ENCODE measurements around the gene NLGN1.

The NLGN1 gene

DNA sequence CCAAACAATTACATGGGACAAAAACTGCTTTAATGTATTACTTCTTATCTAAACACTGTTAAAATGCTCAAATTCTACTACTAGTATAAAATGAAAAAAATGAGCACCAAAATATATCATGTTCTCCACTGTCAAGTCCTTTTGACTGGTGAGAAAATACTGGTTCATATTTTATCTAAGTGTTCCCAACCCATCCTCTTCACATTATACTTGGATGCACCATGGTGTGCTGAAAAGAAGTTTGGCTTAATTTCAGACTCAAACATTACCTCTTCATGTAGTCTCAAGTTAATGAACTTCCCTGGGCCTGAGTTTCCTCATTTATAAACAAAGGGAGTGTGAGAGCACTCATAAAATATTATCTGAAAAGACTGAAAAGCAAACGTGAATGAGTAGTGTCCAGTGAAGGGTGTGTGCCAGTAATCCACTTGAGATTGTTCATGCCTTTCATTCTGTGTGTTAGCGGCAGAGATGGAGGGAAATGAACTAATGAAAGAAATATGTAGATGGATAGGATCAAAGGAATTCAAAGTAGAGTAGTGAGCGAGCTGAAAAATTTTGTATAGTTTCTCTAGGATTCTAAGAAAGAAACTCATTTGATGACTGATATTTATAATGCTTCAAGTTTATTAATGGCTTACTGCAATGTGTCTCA is 263.2 kb downstream of the NLGN1 start:
- Histone ChIP-seq H3K4me2 (ENCODE audit: low read length) (no peak overlapping the region), H3K27me3 (ENCODE audit: insufficient read depth, low read length) (no peaks in the 10 kb centered on the region), H3K4me1 (ENCODE audit: control insufficient read depth in 1 of 2, insufficient read depth in 2 of 2, low read length in 2 of 2) (peaks cover 0 to 5% of the 10 kb centered on the region in 2 experiments), H3K36me3 (ENCODE audit: control insufficient read depth in 1 of 2, insufficient read depth in 2 of 2, low read length in 2 of 2) (no peaks in the 10 kb centered on the region), H3K9me3 (ENCODE audit: insufficient read depth, low read depth, low read length) (no peaks in the 10 kb centered on the region), H2BK5ac (ENCODE audit: low read depth, low read length, poor library complexity) (no peak overlapping the region), H4K91ac (ENCODE audit: low read depth, low read length) (no peak overlapping the region), H3K23ac (ENCODE audit: low read length) (no peak overlapping the region), H4K12ac (ENCODE audit: low read depth, low read length) (no peak overlapping the region), H2BK12ac (ENCODE audit: low read length) (no peak overlapping the region), H3K4me3 (ENCODE audit: low read depth, low read length) (no peak overlapping the region), H3K27ac (ENCODE audit: low read depth, low read length) (peak overlapping the region; percentile 10), H3K79me1 (ENCODE audit: low read length) (no peaks in the 10 kb centered on the region), H3K4ac (ENCODE audit: low read depth, low read length) (no peak overlapping the region), H2AK5ac (ENCODE audit: low read length) (no peak overlapping the region), H3K14ac (ENCODE audit: low read length) (no peak overlapping the region), H3K18ac (ENCODE audit: low read length) (no peak overlapping the region), H4K8ac (ENCODE audit: low read depth, low read length) (no peak overlapping the region), H2AFZ (ENCODE audit: insufficient read depth, low read length, poor library complexity) (no peak overlapping the region), H2BK120ac (ENCODE audit: insufficient read depth, low read length, poor library complexity) (no peak overlapping the region), H3K79me2 (ENCODE audit: control insufficient read depth, insufficient read depth, low read length, poor library complexity) (no peaks in the 10 kb centered on the region), H3K9ac (ENCODE audit: low read length) (no peak overlapping the region)
- DNase-seq, result peak; percentile 46 to 80
- WGBS (ENCODE audit: extremely low coverage, insufficient coverage, insufficient read length), result no CpG with 5 or more reads among the region's 3 CpGs

DNA sequence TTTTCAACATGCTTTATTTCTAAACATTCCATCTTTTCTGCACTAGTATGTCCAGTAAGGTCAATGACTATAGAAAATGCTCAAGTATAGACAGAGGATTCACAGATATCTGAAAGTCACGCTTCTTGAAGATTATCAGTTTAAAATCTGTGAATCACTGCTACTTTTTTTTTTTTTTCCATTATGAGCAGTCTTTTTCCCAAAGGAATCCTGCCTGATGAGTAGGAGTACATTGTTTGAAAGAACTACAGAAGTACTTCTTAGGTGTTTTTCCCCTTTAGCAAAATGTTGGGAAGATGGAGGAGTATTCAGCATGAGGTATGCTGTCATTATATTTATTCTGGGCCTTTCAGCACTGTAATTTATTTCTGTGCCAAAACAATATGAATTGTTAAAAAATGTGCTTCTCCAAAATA is 266.2 kb downstream of the NLGN1 start:
- no peak overlapping the region for H3K9ac ChIP-seq (ENCODE audit: low read length)
- peak in 1 of 2 donors; percentile 82 for DNase-seq
- no peak overlapping the region for H3K27ac ChIP-seq (ENCODE audit: low read depth, low read length)

DNA sequence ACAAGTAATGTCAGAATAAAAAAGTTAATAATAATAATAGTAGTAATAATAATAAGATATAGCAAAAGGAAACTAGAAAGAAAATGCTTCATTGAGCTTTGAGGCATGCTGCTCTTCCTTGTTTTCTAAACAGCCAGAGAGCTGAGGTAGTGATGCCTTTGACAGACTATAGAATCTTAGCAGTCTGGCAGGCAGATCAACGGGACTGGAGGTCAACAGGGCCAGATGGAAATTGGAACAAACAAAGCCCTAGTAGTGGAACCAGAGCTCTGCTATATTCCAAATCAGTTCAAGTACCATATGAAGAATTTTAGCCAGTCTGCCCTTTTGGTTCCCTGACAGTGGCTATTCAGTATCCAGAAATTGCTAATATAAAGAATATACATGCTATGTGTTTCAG is 278.6 kb downstream of the NLGN1 start:
- no peak for DNase-seq
- Histone ChIP-seq H3K4me2 (ENCODE audit: low read length) (no peak overlapping the region), H3K4me1 (ENCODE audit: control insufficient read depth in 1 of 2, insufficient read depth in 2 of 2, low read length in 2 of 2) (no peaks in the 10 kb centered on the region), H2AK5ac (ENCODE audit: low read length) (no peak overlapping the region), H3K9me3 (ENCODE audit: insufficient read depth, low read depth, low read length) (no peaks in the 10 kb centered on the region), H3K4me3 (ENCODE audit: low read depth, low read length) (no peak overlapping the region), H4K12ac (ENCODE audit: low read depth, low read length) (no peak overlapping the region), H2AFZ (ENCODE audit: insufficient read depth, low read length, poor library complexity) (no peak overlapping the region), H2BK5ac (ENCODE audit: low read depth, low read length, poor library complexity) (no peak overlapping the region), H3K79me2 (ENCODE audit: control insufficient read depth, insufficient read depth, low read length, poor library complexity) (no peaks in the 10 kb centered on the region), H2BK120ac (ENCODE audit: insufficient read depth, low read length, poor library complexity) (no peak overlapping the region), H3K9ac (ENCODE audit: low read length) (no peak overlapping the region), H3K27ac (ENCODE audit: low read depth, low read length) (no peak overlapping the region), H3K23ac (ENCODE audit: low read length) (no peak overlapping the region), H3K4ac (ENCODE audit: low read depth, low read length) (no peak overlapping the region), H2BK12ac (ENCODE audit: low read length) (no peak overlapping the region), H3K14ac (ENCODE audit: low read length) (no peak overlapping the region), H4K8ac (ENCODE audit: low read depth, low read length) (no peak overlapping the region), H4K91ac (ENCODE audit: low read depth, low read length) (no peak overlapping the region), H3K27me3 (ENCODE audit: insufficient read depth, low read length) (no peaks in the 10 kb centered on the region), H3K18ac (ENCODE audit: low read length) (no peak overlapping the region), H3K79me1 (ENCODE audit: low read length) (no peaks in the 10 kb centered on the region), H3K36me3 (ENCODE audit: control insufficient read depth in 1 of 2, insufficient read depth in 2 of 2, low read length in 2 of 2) (no peaks in the 10 kb centered on the region)
- WGBS (ENCODE audit: extremely low coverage, insufficient coverage, insufficient read length), result no CpG with 5 or more reads among the region's 1 CpG

More for the DNA sequence above, 266.2 kb downstream of the NLGN1 start:
- no peak overlapping the region for H4K91ac ChIP-seq (ENCODE audit: low read depth, low read length)
- no peak overlapping the region for H2BK120ac ChIP-seq (ENCODE audit: insufficient read depth, low read length, poor library complexity)
- no peak overlapping the region for H2BK12ac ChIP-seq (ENCODE audit: low read length)
- no peak overlapping the region for H3K4me3 ChIP-seq (ENCODE audit: low read depth, low read length)
- no peak overlapping the region for H2AFZ ChIP-seq (ENCODE audit: insufficient read depth, low read length, poor library complexity)
- no peaks in the 10 kb centered on the region for H3K27me3 ChIP-seq (ENCODE audit: insufficient read depth, low read length)
- no peak overlapping the region for H3K4ac ChIP-seq (ENCODE audit: low read depth, low read length)
- H3K18ac ChIP-seq (ENCODE audit: low read length), result no peak overlapping the region
- H4K12ac ChIP-seq (ENCODE audit: low read depth, low read length), result no peak overlapping the region
- H2BK5ac ChIP-seq (ENCODE audit: low read depth, low read length, poor library complexity), result no peak overlapping the region
- no peak overlapping the region for H4K8ac ChIP-seq (ENCODE audit: low read depth, low read length)
- no peak overlapping the region for H2AK5ac ChIP-seq (ENCODE audit: low read length)
- H3K4me1 ChIP-seq (ENCODE audit: control insufficient read depth in 1 of 2, insufficient read depth in 2 of 2, low read length in 2 of 2), result peaks cover 0 to 5% of the 10 kb centered on the region in 2 experiments
- no CpG with 5 or more reads among the region's 1 CpG for WGBS (ENCODE audit: extremely low coverage, insufficient coverage, insufficient read length)
- no peaks in the 10 kb centered on the region for H3K36me3 ChIP-seq (ENCODE audit: control insufficient read depth in 1 of 2, insufficient read depth in 2 of 2, low read length in 2 of 2)
- no peak overlapping the region for H3K23ac ChIP-seq (ENCODE audit: low read length)
- H3K9me3 ChIP-seq (ENCODE audit: insufficient read depth, low read depth, low read length), result no peaks in the 10 kb centered on the region
- no peaks in the 10 kb centered on the region for H3K79me1 ChIP-seq (ENCODE audit: low read length)
- no peak overlapping the region for H3K4me2 ChIP-seq (ENCODE audit: low read length)
- no peak overlapping the region for H3K14ac ChIP-seq (ENCODE audit: low read length)
- H3K79me2 ChIP-seq (ENCODE audit: control insufficient read depth, insufficient read depth, low read length, poor library complexity), result no peaks in the 10 kb centered on the region

DNA sequence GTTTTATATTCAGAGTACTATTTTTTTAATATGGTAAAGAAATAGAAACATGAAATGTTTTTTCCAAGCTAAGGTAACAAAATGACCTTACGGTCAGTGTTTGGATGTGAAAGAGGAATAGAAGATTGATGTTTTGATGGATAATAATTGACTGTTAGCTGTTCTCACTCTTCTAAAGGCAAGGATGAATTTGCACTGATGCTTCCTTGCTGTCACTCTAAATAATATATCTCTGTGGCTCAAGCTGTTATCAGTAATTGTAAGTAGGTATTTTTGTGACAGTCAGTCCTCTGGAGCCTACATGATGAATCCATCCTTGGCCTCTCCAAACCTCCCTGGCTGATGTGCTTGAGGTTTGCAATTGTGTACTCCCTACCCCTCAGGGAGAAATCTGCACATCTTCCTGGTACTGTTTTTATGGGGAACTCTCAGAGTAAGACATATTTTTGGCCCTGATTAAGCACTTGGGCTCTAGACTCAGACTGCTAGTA is 283.7 kb downstream of the NLGN1 start:
- Histone ChIP-seq H3K14ac (ENCODE audit: low read length) (no peak overlapping the region), H2BK12ac (ENCODE audit: low read length) (no peak overlapping the region), H3K27ac (ENCODE audit: low read depth, low read length) (no peak overlapping the region), H3K27me3 (ENCODE audit: insufficient read depth, low read length) (no peaks in the 10 kb centered on the region), H4K8ac (ENCODE audit: low read depth, low read length) (no peak overlapping the region), H4K12ac (ENCODE audit: low read depth, low read length) (no peak overlapping the region), H3K9me3 (ENCODE audit: insufficient read depth, low read depth, low read length) (no peaks in the 10 kb centered on the region), H2BK120ac (ENCODE audit: insufficient read depth, low read length, poor library complexity) (no peak overlapping the region), H3K4me2 (ENCODE audit: low read length) (no peak overlapping the region), H3K18ac (ENCODE audit: low read length) (no peak overlapping the region), H2AFZ (ENCODE audit: insufficient read depth, low read length, poor library complexity) (no peak overlapping the region), H3K4ac (ENCODE audit: low read depth, low read length) (no peak overlapping the region), H3K4me1 (ENCODE audit: control insufficient read depth in 1 of 2, insufficient read depth in 2 of 2, low read length in 2 of 2) (no peaks in the 10 kb centered on the region), H3K36me3 (ENCODE audit: control insufficient read depth in 1 of 2, insufficient read depth in 2 of 2, low read length in 2 of 2) (no peaks in the 10 kb centered on the region), H3K79me2 (ENCODE audit: control insufficient read depth, insufficient read depth, low read length, poor library complexity) (no peaks in the 10 kb centered on the region), H2BK5ac (ENCODE audit: low read depth, low read length, poor library complexity) (no peak overlapping the region), H3K9ac (ENCODE audit: low read length) (no peak overlapping the region), H3K23ac (ENCODE audit: low read length) (no peak overlapping the region), H3K4me3 (ENCODE audit: low read depth, low read length) (no peak overlapping the region), H3K79me1 (ENCODE audit: low read length) (no peaks in the 10 kb centered on the region), H4K91ac (ENCODE audit: low read depth, low read length) (no peak overlapping the region), H2AK5ac (ENCODE audit: low read length) (no peak overlapping the region)
- WGBS (ENCODE audit: extremely low coverage, insufficient coverage, insufficient read length), result no CpG with 5 or more reads among the region's 1 CpG
- DNase-seq, result no peak
